PC-9 (cell line): Measurements from ENCODE around the gene TNFRSF12A. TPM values are rescaled to one million over a fixed set of nuclear protein-coding genes. Genes with fewer than 3 reads are reported as not detected.
"Not testable (repeated sequence)": the region's sequence is repeated elsewhere in the genome, so short reads cannot be mapped to it uniquely, and the experiment has no call there.

Experiments used
- BruUV-seq: library from RNA; stranded (reverse); fragments of 400-500 nt; replicated peaks from 2 replicates; lab custom pipeline; 2021; lab: Mats Ljungman, UMichigan
- CTCF ChIA-PET: fragments of 300-600 bp; sonication (Branson Sonifier 250); formaldehyde crosslinking; loops from one replicate; lab custom pipeline; 2022; ENCODE audit warnings: antibody characterized with exemption; lab: Charles Lee
- POLR2A ChIA-PET: fragments of 300-600 bp; sonication (Branson Sonifier 250); formaldehyde crosslinking; loops from one replicate; lab custom pipeline; 2022; ENCODE audit warnings: antibody characterized with exemption; ENCODE audit not compliant: unreplicated experiment; lab: Charles Lee
- DNase-seq, 2 experiments: peaks; one replicate each; pipeline versions ENCODE4 v3.0.0 to v3.0.0-alpha.2; 2015 to 2022; ENCODE audit warnings: mixed read lengths in 1 of 2
- H2AFZ ChIP-seq: fragments of 200-600 bp; sonication (generic); 2 replicates; pipeline ENCODE4 v1.8.1; 2017; ENCODE audit warnings: antibody characterized with exemption
- H3F3A ChIP-seq: fragments of 200-600 bp; sonication (generic); 2 replicates; pipeline ENCODE4 v1.8.1; 2017; ENCODE audit warnings: antibody characterized with exemption, mild to moderate bottlenecking, low read depth; ENCODE audit not compliant: insufficient read depth
- H3K27ac ChIP-seq: fragments of 200-600 bp; sonication (generic); 2 replicates; pipeline ENCODE4 v1.6.1; 2016; ENCODE audit warnings: mixed run types
- H3K27me3 ChIP-seq: fragments of 200-600 bp; sonication (generic); 2 replicates; pipeline ENCODE4 v1.6.1; 2016; ENCODE audit warnings: low read depth, mixed run types; ENCODE audit not compliant: insufficient read depth
- H3K36me3 ChIP-seq: fragments of 200-600 bp; sonication (generic); 2 replicates; pipeline ENCODE4 v1.6.1; 2016; ENCODE audit warnings: low read depth, mixed run types
- H3K4me1 ChIP-seq: fragments of 200-600 bp; sonication (generic); replicated peaks from 2 replicates; pipeline ENCODE4 v1.6.1; 2016; ENCODE audit warnings: mixed run types; ENCODE audit not compliant: insufficient read depth
- H3K4me2 ChIP-seq: fragments of 200-600 bp; sonication (generic); 2 replicates; pipeline ENCODE4 v1.6.1; 2017; ENCODE audit warnings: mixed run types
- H3K4me3 ChIP-seq: fragments of 200-600 bp; sonication (generic); 2 replicates; pipeline ENCODE4 v1.6.1; 2016; ENCODE audit warnings: mixed run types
- H3K79me2 ChIP-seq: fragments of 200-600 bp; sonication (generic); 2 replicates; pipeline ENCODE4 v1.6.1; 2017; ENCODE audit warnings: low read depth, mixed run types
- H3K9me2 ChIP-seq: fragments of 200-600 bp; sonication (generic); 2 replicates; pipeline ENCODE4 v1.8.1; 2017; ENCODE audit warnings: mild to moderate bottlenecking; ENCODE audit not compliant: insufficient read depth
- H3K9me3 ChIP-seq: fragments of 200-600 bp; sonication (generic); 2 replicates; pipeline ENCODE4 v1.8.1; 2016; ENCODE audit warnings: low read depth; ENCODE audit not compliant: insufficient read depth
- H4K20me1 ChIP-seq: fragments of 200-600 bp; sonication (generic); 2 replicates; pipeline ENCODE4 v1.8.1; 2017; ENCODE audit not compliant: insufficient read depth
- CTCF ChIP-seq: fragments of 200-600 bp; sonication (generic); conservative IDR thresholded peaks from 2 replicates; pipeline ENCODE4 v1.6.1; 2017; ENCODE audit warnings: mixed run types, antibody characterized with exemption, mild to moderate bottlenecking, moderate library complexity
- EZH2 ChIP-seq: fragments of 200-600 bp; sonication (generic); IDR thresholded peaks from 2 replicates; pipeline ENCODE4 v1.8.0; 2017; ENCODE audit warnings: antibody characterized with exemption, low read depth
- intact Hi-C: fragments of 100-400 bp; cut with micrococcal nuclease; formaldehyde crosslinking; loops from one replicate; pipeline ENCODE4 v1.10.0; 2022; ENCODE audit not compliant: unreplicated experiment
- total RNA-seq: library from RNA; stranded (reverse); gene quantifications from 2 replicates; pipeline ENCODE4 v1.2.3, GENCODE V29; 2021

TNFRSF12A gene
- total RNA-seq, 1 experiment from 2014 or later = 226 TPM

GRCh38 chr16:3051009-3051408 lies 30.8 kb downstream of the TNFRSF12A start:
- BruUV-seq = no TSS peak
- TF ChIP-seq CTCF (no peak), EZH2 (no peak)
- Histone ChIP-seq H3K9me2 (no peaks in the 10 kb centered on the region), H3K27me3 (no peaks in the 10 kb centered on the region), H3K4me2 (no peak overlapping the region), H3K4me3 (no peak overlapping the region), H3K9me3 (no peaks in the 10 kb centered on the region), H3K79me2 (no peaks in the 10 kb centered on the region), H3K4me1 (no peaks in the 10 kb centered on the region), H3K36me3 (no peaks in the 10 kb centered on the region), H2AFZ (no peak overlapping the region), H4K20me1 (no peaks in the 10 kb centered on the region), H3K27ac (no peak overlapping the region), H3F3A (no peaks in the 10 kb centered on the region)
- CTCF ChIA-PET = interaction anchor here (1.1 kb wide), 1 partner anchor 9 kb away, joined by 3 read pairs; no protein-coding TSS in a partner anchor
- POLR2A ChIA-PET = no interaction called here
- intact Hi-C loops = no loop called here
- no peak for DNase-seq

- H3K27me3 ChIP-seq = no peaks in the 10 kb centered on the region
- TF ChIP-seq CTCF (no peak), EZH2 (no peak)
- no peaks in the 10 kb centered on the region for H3K36me3 ChIP-seq
- no peaks in the 10 kb centered on the region for H3K4me1 ChIP-seq
- DNase-seq = no peak
- no peaks in the 10 kb centered on the region for H3K79me2 ChIP-seq
- BruUV-seq = no TSS peak
- no peak overlapping the region for H3K4me3 ChIP-seq
- intact Hi-C loops = no loop called here
- H4K20me1 ChIP-seq = no peaks in the 10 kb centered on the region
- H3K9me2 ChIP-seq = no peaks in the 10 kb centered on the region
- no peak overlapping the region for H3K4me2 ChIP-seq
- H3K27ac ChIP-seq = no peak overlapping the region
- peaks cover 2% of the 10 kb centered on the region; the same call in 1 of the 2 replicates for H3F3A ChIP-seq
- POLR2A ChIA-PET = no interaction called here
- H3K9me3 ChIP-seq = no peaks in the 10 kb centered on the region
- H2AFZ ChIP-seq = no peak overlapping the region
- CTCF ChIA-PET = interaction anchor here (0.5 to 1.1 kb wide), 2 partner anchors 8 to 20 kb away, joined by 3 read pairs; no protein-coding TSS in a partner anchor
Observed at GRCh38 chr16:3051494-3051893, 31.3 kb downstream of the TNFRSF12A start.

GRCh38 chr16:3052571-3053329 lies 32.6 kb downstream of the TNFRSF12A start:
- H3K9me2 ChIP-seq, CTCF ChIA-PET, BruUV-seq, H3K27ac ChIP-seq, H3K36me3 ChIP-seq, H3K79me2 ChIP-seq, DNase-seq, H3K9me3 ChIP-seq, POLR2A ChIA-PET, H4K20me1 ChIP-seq, H3K4me2 ChIP-seq, H3F3A ChIP-seq, H3K4me1 ChIP-seq, H3K4me3 ChIP-seq, intact Hi-C loops, H3K27me3 ChIP-seq, H2AFZ ChIP-seq: not testable (repeated sequence)

- intact Hi-C loops = not testable (repeated sequence)
Observed at GRCh38 chr16:3053330-3053710, 33.2 kb downstream of the TNFRSF12A start.

More at GRCh38 chr16:3053330-3053710, 33.2 kb downstream of the TNFRSF12A start:
- H3K27me3 ChIP-seq, H3F3A ChIP-seq, DNase-seq, H3K36me3 ChIP-seq, H4K20me1 ChIP-seq, POLR2A ChIA-PET, H3K4me1 ChIP-seq, H3K9me2 ChIP-seq, H3K79me2 ChIP-seq, CTCF ChIA-PET, H3K4me2 ChIP-seq, BruUV-seq, H2AFZ ChIP-seq, H3K27ac ChIP-seq, H3K9me3 ChIP-seq, H3K4me3 ChIP-seq: not testable (repeated sequence)
